ENCODE data around the gene GUCY1A2. TPM values are rescaled to one million over a fixed set of nuclear protein-coding genes. Genes with fewer than 3 reads are reported as not detected.
A peak's percentile ranks its signal among the peaks of the same experiment; 100 is the strongest.

The GUCY1A2 gene
- total RNA-seq, 6 donors from 2014 or later, result 4.2 to 22.9 (median 9.2) TPM

DNA sequence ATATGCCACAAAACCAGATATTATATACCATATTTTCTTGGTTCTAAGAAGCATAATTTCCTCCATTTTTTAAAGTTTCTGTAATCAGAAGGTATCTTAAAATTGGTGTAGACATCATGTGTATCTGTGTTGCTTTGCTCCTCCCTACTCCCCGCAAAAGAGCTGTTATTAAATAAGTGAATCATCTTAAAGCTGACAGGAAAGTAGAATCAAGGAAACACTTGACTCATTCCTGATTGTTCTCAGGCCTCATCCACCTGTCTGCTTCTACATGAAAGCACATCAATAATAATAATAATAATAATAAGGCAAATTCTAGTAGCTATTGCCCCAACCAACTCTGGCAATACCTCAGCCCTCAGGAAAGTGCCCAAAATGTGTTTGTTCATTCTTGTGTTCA lies 26.2 kb upstream of the GUCY1A2 start:
- DNase-seq (no peak), ATAC-seq (ENCODE audit: low FRiP score in 2 of 2) (no peak)
- Histone ChIP-seq H3K27ac (no peak overlapping the region), H3K4me1 (no peaks in the 10 kb centered on the region), H3K27me3 (no peaks in the 10 kb centered on the region), H3K36me3 (no peaks in the 10 kb centered on the region), H3K9me3 (no peaks in the 10 kb centered on the region), H3K4me3 (no peak overlapping the region)
- 72 to 94% methylated on average over 1 of the region's 1 CpG for WGBS, 2 donors
- TF ChIP-seq POLR2AphosphoS5 (IDR thresholded peaks at IDR 0.05) (no peak), POLR2A (IDR thresholded peaks at IDR 0.05) (no peak), EP300 (IDR thresholded peaks at IDR 0.05) (no peak)
- TF ChIP-seq, protein P1, sequence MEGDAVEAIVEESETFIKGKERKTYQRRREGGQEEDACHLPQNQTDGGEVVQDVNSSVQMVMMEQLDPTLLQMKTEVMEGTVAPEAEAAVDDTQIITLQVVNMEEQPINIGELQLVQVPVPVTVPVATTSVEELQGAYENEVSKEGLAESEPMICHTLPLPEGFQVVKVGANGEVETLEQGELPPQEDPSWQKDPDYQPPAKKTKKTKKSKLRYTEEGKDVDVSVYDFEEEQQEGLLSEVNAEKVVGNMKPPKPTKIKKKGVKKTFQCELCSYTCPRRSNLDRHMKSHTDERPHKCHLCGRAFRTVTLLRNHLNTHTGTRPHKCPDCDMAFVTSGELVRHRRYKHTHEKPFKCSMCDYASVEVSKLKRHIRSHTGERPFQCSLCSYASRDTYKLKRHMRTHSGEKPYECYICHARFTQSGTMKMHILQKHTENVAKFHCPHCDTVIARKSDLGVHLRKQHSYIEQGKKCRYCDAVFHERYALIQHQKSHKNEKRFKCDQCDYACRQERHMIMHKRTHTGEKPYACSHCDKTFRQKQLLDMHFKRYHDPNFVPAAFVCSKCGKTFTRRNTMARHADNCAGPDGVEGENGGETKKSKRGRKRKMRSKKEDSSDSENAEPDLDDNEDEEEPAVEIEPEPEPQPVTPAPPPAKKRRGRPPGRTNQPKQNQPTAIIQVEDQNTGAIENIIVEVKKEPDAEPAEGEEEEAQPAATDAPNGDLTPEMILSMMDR (IDR thresholded peaks at IDR 0.05), result no peak

DNA sequence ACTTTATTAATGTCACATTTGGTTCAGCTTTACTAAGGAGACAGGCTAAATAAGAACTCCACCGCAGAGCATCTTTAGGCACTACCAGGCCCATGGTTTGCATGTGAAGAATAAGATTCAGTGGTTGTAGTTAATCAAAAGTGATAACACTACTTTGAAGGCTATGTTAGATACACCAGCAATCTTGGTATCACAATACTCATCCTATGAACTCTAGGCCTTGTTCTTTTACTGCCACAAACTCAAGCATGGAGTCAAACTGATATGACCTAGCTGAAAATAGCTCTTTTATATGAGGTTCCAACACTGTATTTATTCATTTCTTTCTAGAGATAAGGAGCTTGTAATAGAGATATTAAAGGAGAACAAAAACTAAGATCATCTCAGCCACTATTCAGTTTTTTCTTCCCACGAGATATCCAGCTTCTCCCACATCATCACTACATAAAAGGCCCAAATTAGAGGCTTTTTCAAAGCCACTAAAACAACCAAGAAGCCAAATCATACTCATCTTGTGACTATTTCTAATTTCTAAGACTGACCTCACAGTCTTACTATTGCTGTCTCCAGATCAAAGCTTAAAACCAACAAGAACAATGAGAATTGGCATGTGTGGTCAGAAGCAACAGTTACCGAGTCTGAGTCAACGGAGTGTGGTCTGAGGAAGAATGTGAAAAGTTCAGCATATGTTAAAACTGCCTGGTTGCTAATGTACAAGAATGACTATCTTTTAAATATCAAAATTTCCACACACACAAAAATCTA lies 25.1 kb upstream of the GUCY1A2 start:
- TF ChIP-seq EP300 (IDR thresholded peaks at IDR 0.05) (no peak), POLR2AphosphoS5 (IDR thresholded peaks at IDR 0.05) (no peak), POLR2A (IDR thresholded peaks at IDR 0.05) (no peak)
- TF ChIP-seq, protein P1 (IDR thresholded peaks at IDR 0.05), result no peak

DNA sequence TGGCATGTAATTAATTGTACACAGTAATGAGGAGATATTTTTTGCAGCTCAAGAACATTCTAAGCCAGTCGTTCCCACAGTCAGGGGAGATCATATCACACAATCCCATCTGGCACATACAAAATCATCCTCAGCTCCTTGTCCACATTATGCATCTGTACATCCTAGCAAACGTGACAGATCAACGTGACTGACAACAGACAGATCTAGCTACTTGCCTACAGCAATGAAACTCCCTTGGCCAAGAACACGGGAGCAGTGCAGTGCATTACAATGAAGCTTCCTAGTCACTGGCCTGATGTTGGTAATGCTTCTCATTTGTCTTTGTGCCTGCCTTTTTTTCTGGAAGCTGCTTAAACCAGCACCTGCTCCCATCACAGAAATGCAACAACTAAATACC lies 24.5 kb upstream of the GUCY1A2 start:
- WGBS, 2 donors, result 54 to 60% methylated on average over 2 to 4 of the region's 4 CpGs
- H3K27ac ChIP-seq, result no peak overlapping the region
- DNase-seq (no peak), ATAC-seq (ENCODE audit: low FRiP score in 2 of 2) (no peak)
- no peak for TF ChIP-seq POLR2A (IDR thresholded peaks at IDR 0.05)
- TF ChIP-seq, protein P1 (IDR thresholded peaks at IDR 0.05), result no peak
- TF ChIP-seq POLR2AphosphoS5 (IDR thresholded peaks at IDR 0.05), result no peak
- TF ChIP-seq EP300 (IDR thresholded peaks at IDR 0.05), result no peak
- no peaks in the 10 kb centered on the region for H3K4me1 ChIP-seq
- H3K9me3 ChIP-seq, result no peaks in the 10 kb centered on the region
- H3K36me3 ChIP-seq, result no peaks in the 10 kb centered on the region
- H3K4me3 ChIP-seq, result no peak overlapping the region
- no peaks in the 10 kb centered on the region for H3K27me3 ChIP-seq

More for the DNA sequence above, 25.1 kb upstream of the GUCY1A2 start:
- 52 to 55% methylated on average over 4 of the region's 4 CpGs for WGBS, 2 donors
- Histone ChIP-seq H3K4me1 (no peaks in the 10 kb centered on the region), H3K9me3 (no peaks in the 10 kb centered on the region), H3K27me3 (no peaks in the 10 kb centered on the region), H3K36me3 (no peaks in the 10 kb centered on the region), H3K27ac (no peak overlapping the region), H3K4me3 (no peak overlapping the region)
- DNase-seq (no peak), ATAC-seq (ENCODE audit: low FRiP score in 2 of 2) (peak in 1 of 2 donors; percentile 67)

DNA sequence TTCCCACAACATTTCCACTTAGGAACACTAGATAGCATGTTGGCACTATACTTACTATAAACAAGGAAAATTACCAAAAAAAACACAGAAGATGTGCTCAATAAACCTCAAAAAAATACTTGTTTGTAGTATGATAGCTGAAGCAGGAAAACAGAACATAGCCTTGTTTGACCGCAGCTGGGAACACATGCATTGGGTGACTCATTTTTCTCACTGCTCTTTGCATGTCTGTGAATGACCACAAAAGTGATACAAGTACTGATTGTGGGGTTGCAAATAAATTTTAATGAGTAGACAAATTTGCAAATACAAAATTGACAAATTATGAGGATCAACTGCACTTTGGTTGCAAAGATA lies 22.8 kb upstream of the GUCY1A2 start:
- no peak overlapping the region for H3K27ac ChIP-seq
- no peak overlapping the region for H3K4me3 ChIP-seq
- DNase-seq, result no peak
- H3K27me3 ChIP-seq, result no peaks in the 10 kb centered on the region
- ATAC-seq (ENCODE audit: low FRiP score in 2 of 2), result no peak
- 70% methylated on average over 1 of the region's 1 CpG for WGBS, 2 donors
- H3K4me1 ChIP-seq, result no peaks in the 10 kb centered on the region
- H3K9me3 ChIP-seq, result no peaks in the 10 kb centered on the region
- no peaks in the 10 kb centered on the region for H3K36me3 ChIP-seq
- TF ChIP-seq, protein P1 (IDR thresholded peaks at IDR 0.05), result no peak
- TF ChIP-seq POLR2AphosphoS5 (IDR thresholded peaks at IDR 0.05), result no peak
- no peak for TF ChIP-seq EP300 (IDR thresholded peaks at IDR 0.05)
- TF ChIP-seq POLR2A (IDR thresholded peaks at IDR 0.05), result no peak

All from upper lobe of left lung (tissue), 6 donors.